Chondrocyte (in vitro differentiated cells): Measurements from ENCODE around the gene GLB1L3. TPM values are rescaled to one million over a fixed set of nuclear protein-coding genes. Genes with fewer than 3 reads are reported as not detected.
A peak's percentile ranks its signal among the peaks of the same experiment; 100 is the strongest.

ENCODE experiments used
- DNase-seq: peaks from one replicate; pipeline ENCODE4 v3.0.0; 2021; ENCODE audit warnings: mixed read lengths, low spot score
- H3K27ac Mint-ChIP-seq: one replicate; pipeline ENCODE4 v1.8.0; 2021; ENCODE audit warnings: mild to moderate bottlenecking, moderate library complexity, mixed read lengths; ENCODE audit not compliant: unreplicated experiment
- H3K27me3 Mint-ChIP-seq: 2 replicates; pipeline ENCODE4 v1.8.0; 2021; ENCODE audit warnings: low read depth, mixed read lengths
- H3K36me3 Mint-ChIP-seq: 2 replicates; pipeline ENCODE4 v1.8.0; 2021; ENCODE audit warnings: low read depth, mixed read lengths
- H3K4me1 Mint-ChIP-seq: 2 replicates; pipeline ENCODE4 v1.8.0; 2021; ENCODE audit warnings: low read depth, mild to moderate bottlenecking, mixed read lengths
- H3K4me3 Mint-ChIP-seq: one replicate; pipeline ENCODE4 v1.8.0; 2021; ENCODE audit warnings: mild to moderate bottlenecking, moderate library complexity, mixed read lengths; ENCODE audit not compliant: unreplicated experiment
- H3K9me3 Mint-ChIP-seq: 2 replicates; pipeline ENCODE4 v1.8.0; 2021; ENCODE audit warnings: low read depth, mixed read lengths
- total RNA-seq: library from RNA; stranded (reverse); gene quantifications from 3 replicates; pipeline ENCODE4 v1.2.1, GENCODE V29; 2021
- TF ChIP-seq, protein P1 (sequence below): fragments of 200-600 bp; sonication (generic); IDR thresholded peaks from 2 replicates; pipeline ENCODE4 v1.5.0; 2021; ENCODE audit warnings: antibody characterized with exemption, mild to moderate bottlenecking, moderate library complexity

GLB1L3 gene
- total RNA-seq, 1 donor from 2014 or later: not detected

DNA sequence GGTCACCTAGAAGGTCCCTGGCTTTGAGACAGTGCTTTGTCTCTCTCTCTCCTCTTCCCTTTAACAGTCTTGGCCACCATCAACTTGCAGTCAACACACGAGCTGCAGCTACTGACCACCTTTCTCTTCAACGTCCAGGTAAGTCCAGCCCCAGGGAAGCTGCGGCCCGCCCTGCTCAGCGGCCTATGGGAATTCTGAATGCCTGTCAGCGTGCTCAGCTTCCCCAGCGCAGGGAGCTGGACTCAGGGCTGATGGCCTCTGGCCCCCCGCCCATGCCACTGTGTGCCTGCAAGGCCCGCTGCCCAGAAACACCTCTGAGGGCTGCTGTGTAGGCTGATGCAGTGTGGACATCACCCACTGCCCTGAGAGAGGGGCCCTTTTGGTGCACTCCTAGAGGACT is 88.1 kb downstream of the GLB1L3 start:
- Mint-ChIP-seq H3K9me3 (no peaks in the 10 kb centered on the region), H3K4me1 (no peaks in the 10 kb centered on the region), H3K4me3 (no peak overlapping the region), H3K36me3 (no peaks in the 10 kb centered on the region), H3K27me3 (peaks cover 22% of the 10 kb centered on the region), H3K27ac (no peak overlapping the region)
- TF ChIP-seq, protein P1, sequence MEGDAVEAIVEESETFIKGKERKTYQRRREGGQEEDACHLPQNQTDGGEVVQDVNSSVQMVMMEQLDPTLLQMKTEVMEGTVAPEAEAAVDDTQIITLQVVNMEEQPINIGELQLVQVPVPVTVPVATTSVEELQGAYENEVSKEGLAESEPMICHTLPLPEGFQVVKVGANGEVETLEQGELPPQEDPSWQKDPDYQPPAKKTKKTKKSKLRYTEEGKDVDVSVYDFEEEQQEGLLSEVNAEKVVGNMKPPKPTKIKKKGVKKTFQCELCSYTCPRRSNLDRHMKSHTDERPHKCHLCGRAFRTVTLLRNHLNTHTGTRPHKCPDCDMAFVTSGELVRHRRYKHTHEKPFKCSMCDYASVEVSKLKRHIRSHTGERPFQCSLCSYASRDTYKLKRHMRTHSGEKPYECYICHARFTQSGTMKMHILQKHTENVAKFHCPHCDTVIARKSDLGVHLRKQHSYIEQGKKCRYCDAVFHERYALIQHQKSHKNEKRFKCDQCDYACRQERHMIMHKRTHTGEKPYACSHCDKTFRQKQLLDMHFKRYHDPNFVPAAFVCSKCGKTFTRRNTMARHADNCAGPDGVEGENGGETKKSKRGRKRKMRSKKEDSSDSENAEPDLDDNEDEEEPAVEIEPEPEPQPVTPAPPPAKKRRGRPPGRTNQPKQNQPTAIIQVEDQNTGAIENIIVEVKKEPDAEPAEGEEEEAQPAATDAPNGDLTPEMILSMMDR: no peak
- no peak for DNase-seq

- Mint-ChIP-seq H3K27me3 (peaks cover 17% of the 10 kb centered on the region), H3K4me1 (no peaks in the 10 kb centered on the region), H3K36me3 (no peaks in the 10 kb centered on the region), H3K9me3 (no peaks in the 10 kb centered on the region), H3K4me3 (no peak overlapping the region), H3K27ac (no peak overlapping the region)
- DNase-seq: peak; percentile 78
- TF ChIP-seq, protein P1: no peak
These were observed 89.1 kb downstream of the GLB1L3 start for GRCh38 chr11:134365011-134365925.

- no peak for DNase-seq
- TF ChIP-seq, protein P1: no peak
- Mint-ChIP-seq H3K36me3 (no peaks in the 10 kb centered on the region), H3K4me1 (no peaks in the 10 kb centered on the region), H3K27ac (no peak overlapping the region), H3K27me3 (peaks cover 17% of the 10 kb centered on the region), H3K9me3 (no peaks in the 10 kb centered on the region), H3K4me3 (no peak overlapping the region)
These were observed 90.1 kb downstream of the GLB1L3 start for GRCh38 chr11:134366254-134366653.

DNA sequence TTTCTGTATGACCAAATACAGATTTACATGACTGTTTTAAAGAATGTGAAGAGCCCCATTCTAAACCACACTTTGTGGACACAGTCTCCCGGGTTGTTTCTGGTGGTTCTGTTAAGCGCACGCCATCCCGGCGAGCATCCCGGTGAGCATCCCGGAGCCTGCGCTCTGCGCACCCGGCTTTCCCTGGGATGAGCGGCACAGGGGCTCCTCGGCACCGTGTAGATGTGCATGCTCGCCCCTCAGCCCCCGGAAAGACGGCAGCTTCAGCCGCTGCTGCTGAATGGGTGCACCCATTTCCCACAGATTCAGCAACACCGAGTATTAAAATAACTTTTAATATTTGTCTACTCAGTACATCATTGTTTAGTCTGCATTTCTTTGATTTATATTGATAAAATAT is 91.6 kb downstream of the GLB1L3 start:
- no peak overlapping the region for H3K4me3 Mint-ChIP-seq
- peak; percentile 66 for DNase-seq
- TF ChIP-seq, protein P1: no peak
- peaks cover 10% of the 10 kb centered on the region for H3K27me3 Mint-ChIP-seq
- H3K9me3 Mint-ChIP-seq: no peaks in the 10 kb centered on the region
- H3K36me3 Mint-ChIP-seq: no peaks in the 10 kb centered on the region
- H3K27ac Mint-ChIP-seq: no peak overlapping the region
- H3K4me1 Mint-ChIP-seq: no peaks in the 10 kb centered on the region

Other genes with a start within 250 kb of the GLB1L3 start
- gene JAM3, start 207.3 kb upstream of the GLB1L3 start, total RNA-seq: 94.2 to 185 TPM (median 105 TPM) in 3 replicates
- 13.2 to 24.3 TPM (median 17.0 TPM) in 3 replicates for gene NCAPD3, start 52.4 kb upstream of the GLB1L3 start, total RNA-seq
- 49.1 to 54.5 TPM (median 50.4 TPM) in 3 replicates for gene VPS26B, start 51.7 kb upstream of the GLB1L3 start, total RNA-seq
- 25.4 to 27.8 TPM (median 25.5 TPM) in 3 replicates for gene THYN1, start 23.0 kb upstream of the GLB1L3 start, total RNA-seq
- 14.9 to 21.1 TPM (median 17.0 TPM) in 3 replicates for gene ACAD8, start 22.8 kb upstream of the GLB1L3 start, total RNA-seq
- 0.34 to 0.74 TPM (median 0.35 TPM) in 3 replicates for gene GLB1L2, start 55.6 kb downstream of the GLB1L3 start, total RNA-seq
- gene B3GAT1, start 135.9 kb downstream of the GLB1L3 start, total RNA-seq: 0.27 to 0.62 TPM (median 0.37 TPM) in 3 replicates